ENCODE results near the gene MYOF.
"Not testable (repeated sequence)": the region's sequence is repeated elsewhere in the genome, so short reads cannot be mapped to it uniquely, and the experiment has no call there.

Gene MYOF

GRCh38 chr10:93476756-93477155, 5.4 kb downstream of the MYOF start:
- DNase-seq (ENCODE audit: low read depth in 2 of 2): no peak

GRCh38 chr10:93475871-93476270, 6.3 kb downstream of the MYOF start:
- DNase-seq (ENCODE audit: low read depth in 2 of 2): no peak

- DNase-seq (ENCODE audit: low read depth in 2 of 2): no peak
Observed at GRCh38 chr10:93475227-93475626, 6.9 kb downstream of the MYOF start.

GRCh38 chr10:93473804-93474472, 8.2 kb downstream of the MYOF start:
- DNase-seq (ENCODE audit: low read depth in 2 of 2): no peak

GRCh38 chr10:93473161-93473560, 9.0 kb downstream of the MYOF start:
- no peak for DNase-seq (ENCODE audit: low read depth in 2 of 2)

GRCh38 chr10:93471110-93471651, 11.0 kb downstream of the MYOF start:
- peak; percentile 96 for DNase-seq (ENCODE audit: low read depth in 2 of 2)

- DNase-seq (ENCODE audit: low read depth in 2 of 2): no peak
Observed at GRCh38 chr10:93469454-93469853, 12.7 kb downstream of the MYOF start.

GRCh38 chr10:93468461-93469213, 13.5 kb downstream of the MYOF start:
- DNase-seq (ENCODE audit: low read depth in 2 of 2): peak; percentile 91

- DNase-seq (ENCODE audit: low read depth in 2 of 2): not testable (repeated sequence)
Observed at GRCh38 chr10:93467635-93468034, 14.5 kb downstream of the MYOF start.

GRCh38 chr10:93465806-93466675, 16.1 kb downstream of the MYOF start:
- peak in 1 of 2 experiments; percentile 52 for DNase-seq (ENCODE audit: low read depth in 2 of 2)

GRCh38 chr10:93464776-93465388, 17.3 kb downstream of the MYOF start:
- no peak for DNase-seq (ENCODE audit: low read depth in 2 of 2)

GRCh38 chr10:93463723-93464476, 18.2 kb downstream of the MYOF start:
- DNase-seq (ENCODE audit: low read depth in 2 of 2): peak; percentile 70 to 71

- no peak for DNase-seq (ENCODE audit: low read depth in 2 of 2)
Observed at GRCh38 chr10:93462881-93463280, 19.3 kb downstream of the MYOF start.

GRCh38 chr10:93462371-93462770, 19.8 kb downstream of the MYOF start:
- no peak for DNase-seq (ENCODE audit: low read depth in 2 of 2)

- DNase-seq (ENCODE audit: low read depth in 2 of 2): no peak
Observed at GRCh38 chr10:93461807-93462178, 20.3 kb downstream of the MYOF start.

- DNase-seq (ENCODE audit: low read depth in 2 of 2): no peak
Observed at GRCh38 chr10:93461109-93461806, 20.9 kb downstream of the MYOF start.

GRCh38 chr10:93459466-93459865, 22.7 kb downstream of the MYOF start:
- no peak for DNase-seq (ENCODE audit: low read depth in 2 of 2)

- DNase-seq (ENCODE audit: low read depth in 2 of 2): peak; percentile 99
Observed at GRCh38 chr10:93458821-93459257, 23.3 kb downstream of the MYOF start.

- no peak for DNase-seq (ENCODE audit: low read depth in 2 of 2)
Observed at GRCh38 chr10:93457511-93457910, 24.6 kb downstream of the MYOF start.

- DNase-seq (ENCODE audit: low read depth in 2 of 2): peak in 1 of 2 experiments; percentile 57
Observed at GRCh38 chr10:93456480-93456879, 25.7 kb downstream of the MYOF start.
